Gastrocnemius medialis (tissue), 4 donors: ENCODE results near the gene KDM8. TPM values are rescaled to one million over a fixed set of nuclear protein-coding genes. Genes with fewer than 3 reads are reported as not detected.

Experiments used
- ATAC-seq, 2 donors: fragments of 150-250 bp; one replicate each; pipeline ENCODE4 v1.9.1; 2016
- DNase-seq, 2 donors: peaks; one replicate each; pipeline ENCODE4 v3.0.0-alpha.2; 2019
- H3K27ac ChIP-seq, 4 donors: fragments of 200-600 bp; sonication (generic); 1 replicate in 1 of 4; 2 replicates in 3 of 4; pipeline ENCODE4 v1.5.1; 2016 to 2018; ENCODE audit warnings: mild to moderate bottlenecking in 2 of 4, moderate library complexity in 1 of 4
- H3K27me3 ChIP-seq, 3 donors: fragments of 200-600 bp; sonication (generic) in 2 of 3; 1 replicate in 1 of 3; 2 replicates in 2 of 3; pipeline versions ENCODE4 v1.5.1 to v1.6.0; 2016 to 2019; ENCODE audit warnings: mild to moderate bottlenecking in 1 of 3, moderate library complexity in 1 of 3
- H3K36me3 ChIP-seq, 2 donors: fragments of 200-600 bp; sonication (generic) in 1 of 2; one replicate each; pipeline ENCODE4 v1.5.1; 2017 to 2018
- H3K4me1 ChIP-seq, 2 donors: fragments of 200-600 bp; sonication (generic) in 1 of 2; one replicate each; pipeline ENCODE4 v1.5.1; 2016 to 2017; ENCODE audit warnings: mild to moderate bottlenecking in 2 of 2
- H3K4me3 ChIP-seq, 4 donors: fragments of 200-600 bp; sonication (generic) in 3 of 4; 1 replicate in 1 of 4; 2 replicates in 3 of 4; pipeline ENCODE4 v1.5.1; 2016 to 2019; ENCODE audit warnings: mild to moderate bottlenecking in 2 of 4
- H3K9me3 ChIP-seq, 3 donors: fragments of 200-600 bp; sonication (generic) in 2 of 3; 1 replicate in 1 of 3; 2 replicates in 2 of 3; pipeline ENCODE4 v1.5.1; 2016 to 2019
- POLR2A ChIP-seq, 2 donors: fragments of 450-650 bp; IDR thresholded peaks; one replicate each; pipeline ENCODE4 v1.6.1; 2017; ENCODE audit warnings: antibody characterized with exemption in 2 of 2, mild to moderate bottlenecking in 2 of 2, moderate library complexity in 2 of 2
- in situ Hi-C, 4 donors: fragments of 200-750 bp; cut with MboI; loops; one replicate each; pipeline versions ENCODE4 v1.15.0 to v1.8.0; 2017; ENCODE audit warnings: low sequenced_read_pairs in 4 of 4
- intact Hi-C: fragments of 100-400 bp; cut with DNase I; formaldehyde crosslinking; loops from one replicate; pipeline ENCODE4 v1.15.1; 2023; ENCODE audit warnings: low total_unique reads
- total RNA-seq, 4 donors: library from RNA; depleted of rRNA; stranded (reverse); fragments of >200 nt; gene quantifications; one replicate each; pipeline versions ENCODE4 v1.1.0 to v1.2.3, GENCODE V29; 2016
- TF ChIP-seq, protein P1 (sequence below), 5 experiments: fragments of 450-650 bp in 3 of 5; fragments of 200-600 bp in 2 of 5; sonication (generic) in 2 of 5; IDR thresholded peaks in 4 of 5; conservative IDR thresholded peaks in 1 of 5; 1 replicate in 4 of 5; 2 replicates in 1 of 5; pipeline ENCODE4 v1.5.1; 2016 to 2019; ENCODE audit warnings: antibody characterized with exemption in 5 of 5, mild to moderate bottlenecking in 3 of 5, moderate library complexity in 3 of 5

Gene KDM8
- total RNA-seq, 4 donors from 2014 or later = 3.2 to 6.3 (median 5.1) TPM

DNA sequence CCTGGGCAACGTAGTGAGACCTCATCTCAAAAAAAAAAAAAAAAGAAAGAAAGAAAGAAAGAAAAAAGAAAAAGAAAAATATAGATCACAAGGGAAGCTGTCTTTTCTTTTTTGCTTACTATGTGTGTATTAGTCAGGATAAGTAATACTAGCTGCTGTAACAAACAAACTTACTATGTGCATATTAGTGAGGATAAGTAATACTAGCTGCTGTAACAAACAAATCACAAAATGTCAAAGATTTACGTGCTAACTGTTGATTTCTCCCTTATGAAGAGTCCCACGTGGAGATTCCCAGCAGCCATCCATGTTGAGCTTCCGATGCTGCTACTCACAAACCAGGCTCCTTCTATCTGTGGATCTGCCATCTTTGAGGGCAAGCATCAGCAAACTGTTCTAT is 31.7 kb upstream of the KDM8 start:
- Histone ChIP-seq H3K27ac (no peak overlapping the region), H3K27me3 (peaks cover 0 to 4% (median 0%) of the 10 kb centered on the region in 3 donors), H3K36me3 (no peaks in the 10 kb centered on the region), H3K4me3 (no peak overlapping the region), H3K9me3 (peaks cover 0 to 4% (median 0%) of the 10 kb centered on the region in 3 donors), H3K4me1 (no peaks in the 10 kb centered on the region)
- no peak for ATAC-seq
- no peak for DNase-seq
- intact Hi-C loops = no loop called here
- TF ChIP-seq POLR2A (IDR thresholded peaks at IDR 0.05) = no peak
- TF ChIP-seq, protein P1, sequence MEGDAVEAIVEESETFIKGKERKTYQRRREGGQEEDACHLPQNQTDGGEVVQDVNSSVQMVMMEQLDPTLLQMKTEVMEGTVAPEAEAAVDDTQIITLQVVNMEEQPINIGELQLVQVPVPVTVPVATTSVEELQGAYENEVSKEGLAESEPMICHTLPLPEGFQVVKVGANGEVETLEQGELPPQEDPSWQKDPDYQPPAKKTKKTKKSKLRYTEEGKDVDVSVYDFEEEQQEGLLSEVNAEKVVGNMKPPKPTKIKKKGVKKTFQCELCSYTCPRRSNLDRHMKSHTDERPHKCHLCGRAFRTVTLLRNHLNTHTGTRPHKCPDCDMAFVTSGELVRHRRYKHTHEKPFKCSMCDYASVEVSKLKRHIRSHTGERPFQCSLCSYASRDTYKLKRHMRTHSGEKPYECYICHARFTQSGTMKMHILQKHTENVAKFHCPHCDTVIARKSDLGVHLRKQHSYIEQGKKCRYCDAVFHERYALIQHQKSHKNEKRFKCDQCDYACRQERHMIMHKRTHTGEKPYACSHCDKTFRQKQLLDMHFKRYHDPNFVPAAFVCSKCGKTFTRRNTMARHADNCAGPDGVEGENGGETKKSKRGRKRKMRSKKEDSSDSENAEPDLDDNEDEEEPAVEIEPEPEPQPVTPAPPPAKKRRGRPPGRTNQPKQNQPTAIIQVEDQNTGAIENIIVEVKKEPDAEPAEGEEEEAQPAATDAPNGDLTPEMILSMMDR (IDR thresholded peaks at IDR 0.05 in 4 of 5, conservative IDR thresholded peaks at IDR 0.05 in 1 of 5) = no peak
- in situ Hi-C loops = loop anchor here in 2 of 4 donors (10.0 kb wide), 2 partner anchors 203 to 283 kb away; no protein-coding TSS in a partner anchor

DNA sequence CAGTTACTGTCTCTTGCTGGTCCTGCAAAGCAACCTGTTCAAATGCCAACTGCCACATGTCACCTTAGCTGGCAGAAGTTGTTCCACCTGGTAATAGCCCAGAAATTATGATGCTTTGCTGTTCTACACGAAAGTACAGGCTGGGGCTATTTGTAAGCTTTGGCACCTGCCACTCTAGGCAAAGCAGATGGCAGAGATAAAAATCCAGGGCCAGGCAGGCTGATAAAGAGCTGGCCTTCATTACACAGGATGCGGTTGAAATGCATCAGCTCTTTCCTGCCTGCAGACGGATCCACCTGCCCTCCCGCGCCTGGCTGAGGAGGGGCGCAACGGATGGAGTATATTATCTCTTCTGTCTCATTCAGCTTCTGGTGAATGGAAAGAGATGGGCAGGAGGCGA is 29.3 kb upstream of the KDM8 start:
- Histone ChIP-seq H3K27me3 (peaks cover 0 to 4% (median 0%) of the 10 kb centered on the region in 3 donors), H3K4me1 (no peaks in the 10 kb centered on the region), H3K27ac (no peak overlapping the region), H3K36me3 (no peaks in the 10 kb centered on the region), H3K9me3 (peaks cover 0 to 4% (median 0%) of the 10 kb centered on the region in 3 donors), H3K4me3 (no peak overlapping the region)
- intact Hi-C loops = no loop called here
- TF ChIP-seq, protein P1 (IDR thresholded peaks at IDR 0.05 in 4 of 5, conservative IDR thresholded peaks at IDR 0.05 in 1 of 5) = no peak
- no peak for TF ChIP-seq POLR2A (IDR thresholded peaks at IDR 0.05)
- ATAC-seq = no peak
- in situ Hi-C loops = loop anchor here in 2 of 4 donors (10.0 kb wide), 2 partner anchors 201 to 281 kb away; no protein-coding TSS in a partner anchor
- no peak for DNase-seq

GRCh38 chr16:27174798-27175197 is 28.5 kb upstream of the KDM8 start:
- Histone ChIP-seq H3K36me3 (no peaks in the 10 kb centered on the region), H3K27me3 (peaks cover 0 to 4% (median 0%) of the 10 kb centered on the region in 3 donors), H3K27ac (no peak overlapping the region), H3K9me3 (peaks cover 0 to 4% (median 0%) of the 10 kb centered on the region in 3 donors), H3K4me1 (no peaks in the 10 kb centered on the region), H3K4me3 (no peak overlapping the region)
- in situ Hi-C loops = loop anchor here in 3 of 4 donors (5.0 to 25.0 kb wide), 5 partner anchors 87 to 280 kb away; no protein-coding TSS in a partner anchor
- DNase-seq (no peak), ATAC-seq (no peak)
- TF ChIP-seq, protein P1 (IDR thresholded peaks at IDR 0.05 in 4 of 5, conservative IDR thresholded peaks at IDR 0.05 in 1 of 5) = no peak
- no peak for TF ChIP-seq POLR2A (IDR thresholded peaks at IDR 0.05)
- intact Hi-C loops = no loop called here

- DNase-seq = no peak
- Histone ChIP-seq H3K9me3 (peaks cover 0 to 4% (median 0%) of the 10 kb centered on the region in 3 donors), H3K27ac (no peak overlapping the region), H3K36me3 (no peaks in the 10 kb centered on the region), H3K4me3 (no peak overlapping the region), H3K27me3 (peaks cover 0 to 4% (median 0%) of the 10 kb centered on the region in 3 donors), H3K4me1 (no peaks in the 10 kb centered on the region)
- no peak for ATAC-seq
- intact Hi-C loops = no loop called here
- in situ Hi-C loops = loop anchor here in 3 of 4 donors (5.0 to 25.0 kb wide), 5 partner anchors 89 to 279 kb away; no protein-coding TSS in a partner anchor
- TF ChIP-seq POLR2A (IDR thresholded peaks at IDR 0.05) = no peak
- TF ChIP-seq, protein P1 (IDR thresholded peaks at IDR 0.05 in 4 of 5, conservative IDR thresholded peaks at IDR 0.05 in 1 of 5) = no peak
Measured at GRCh38 chr16:27175888-27176287, 27.4 kb upstream of the KDM8 start.
